Loucy (cell line): ENCODE measurements around the gene TMPRSS5.

Source experiments
- CTCF ChIP-seq: fragments of 200-600 bp; sonication (generic); conservative IDR thresholded peaks from 2 replicates; pipeline ENCODE4 v1.5.1; 2014; ENCODE audit warnings: mild to moderate bottlenecking, antibody characterized with exemption, low read length
- EZH2phosphoT487 ChIP-seq: fragments of 200-600 bp; IDR thresholded peaks from 2 replicates; pipeline ENCODE4 v1.6.1; 2018; ENCODE audit warnings: antibody characterized with exemption, mild to moderate bottlenecking, moderate library complexity, borderline replicate concordance

- TF ChIP-seq CTCF (no peak), EZH2phosphoT487 (no peak)
These were observed 32.3 kb downstream of the TMPRSS5 start for GRCh38 chr11:113673550-113674396.
